Measurements from ENCODE around the gene BIK.
A peak's percentile ranks its signal among the peaks of the same experiment; 100 is the strongest.

Gene BIK, protein sequence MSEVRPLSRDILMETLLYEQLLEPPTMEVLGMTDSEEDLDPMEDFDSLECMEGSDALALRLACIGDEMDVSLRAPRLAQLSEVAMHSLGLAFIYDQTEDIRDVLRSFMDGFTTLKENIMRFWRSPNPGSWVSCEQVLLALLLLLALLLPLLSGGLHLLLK

DNA sequence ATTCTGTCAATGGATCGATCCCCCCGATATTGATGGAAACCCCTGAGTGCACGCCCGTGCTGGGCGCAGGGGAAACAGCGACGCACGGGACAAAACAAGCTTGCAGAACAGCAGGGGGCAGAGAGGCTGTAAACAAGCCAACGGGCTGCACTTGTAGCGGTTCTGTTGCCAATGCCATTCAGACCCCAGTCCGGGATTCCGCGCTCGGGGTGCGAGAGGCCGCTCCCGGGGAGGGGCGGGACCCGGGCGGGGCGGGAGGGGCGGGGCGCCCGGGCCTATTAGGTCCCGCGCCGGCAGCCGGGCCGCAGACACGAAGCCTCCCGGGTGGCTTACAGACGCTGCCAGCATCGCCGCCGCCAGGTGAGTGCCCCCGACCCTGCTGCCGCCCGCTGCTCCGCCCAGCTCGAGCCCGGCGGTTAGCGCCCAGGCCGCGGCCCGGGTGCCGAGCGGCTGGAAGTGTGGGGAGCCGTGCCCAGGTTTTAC is at the start of gene BIK:
Gene BIK (plus strand): TSS at position 307 of the 483 bp plus-strand sequence. CDS start 13,273 bp downstream, outside the sequence.
- Mint-ChIP-seq H3K4me1 (no peaks in the 10 kb centered on the region), H3K36me3 (no peaks in the 10 kb centered on the region), H3K27ac (no peak within 1 kb of the TSS), H3K4me3 (peak within 1 kb of the TSS; percentile 65), H3K9me3 (no peaks in the 10 kb centered on the region)
- peak; percentile 12 to 62 for DNase-seq (ENCODE audit: low spot score in 2 of 2)
- ATAC-seq = peak; percentile 73

DNA sequence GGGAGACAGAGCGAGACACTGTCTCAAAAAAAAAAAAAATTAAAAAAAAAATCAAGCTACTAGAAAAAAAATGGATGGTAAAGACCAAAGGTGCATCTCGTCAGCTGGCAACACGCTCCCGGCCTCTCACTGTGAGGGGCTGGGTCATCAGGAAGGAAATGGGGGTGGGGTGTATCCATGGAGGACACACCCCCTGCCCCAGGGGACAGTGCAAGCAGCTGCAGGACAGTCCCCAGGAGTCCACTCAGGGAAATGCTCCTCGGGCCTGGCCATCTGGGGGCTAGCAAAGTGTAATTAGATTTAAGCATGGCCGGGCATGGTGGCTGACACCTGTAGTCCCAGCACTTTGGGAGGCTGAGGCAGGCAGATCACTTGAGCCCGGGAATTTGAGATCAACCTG is 44.4 kb upstream of the BIK start:
- ATAC-seq = no peak

DNA sequence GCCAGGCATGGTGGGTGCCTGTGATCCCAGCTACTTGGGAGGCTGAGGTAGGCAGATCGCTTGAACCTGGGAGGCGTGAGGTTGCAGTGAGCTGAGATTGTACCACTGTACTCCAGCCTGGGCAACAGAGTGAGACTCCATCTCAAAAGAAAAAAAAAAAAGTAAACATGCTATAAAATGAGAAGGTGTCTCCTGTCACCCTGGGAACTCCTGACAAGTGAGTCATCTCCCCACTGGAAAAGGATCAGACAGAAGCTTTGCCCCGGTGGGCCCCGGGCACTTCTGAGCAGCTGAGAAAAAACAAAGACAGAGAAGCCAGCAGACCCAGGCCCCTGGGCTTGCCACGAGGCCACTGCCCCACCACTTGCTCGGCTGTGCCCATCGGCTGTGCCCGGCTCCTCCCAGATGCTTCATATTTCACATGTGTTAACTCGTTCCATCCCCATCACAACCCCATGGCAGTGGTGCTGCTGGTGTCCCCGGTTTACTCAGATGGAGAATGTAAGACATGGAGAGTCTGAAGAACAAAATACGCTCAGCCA is 43.6 kb upstream of the BIK start:
- no peak for DNase-seq (ENCODE audit: low spot score in 2 of 2)
- peaks cover 33% of the 10 kb centered on the region for H3K36me3 Mint-ChIP-seq
- no peak overlapping the region for H3K4me3 Mint-ChIP-seq
- H3K9me3 Mint-ChIP-seq = no peaks in the 10 kb centered on the region
- ATAC-seq = no peak
- peak overlapping the region; percentile 34 for H3K27ac Mint-ChIP-seq
- H3K4me1 Mint-ChIP-seq = no peaks in the 10 kb centered on the region

More for the DNA sequence above, 44.4 kb upstream of the BIK start:
- H3K36me3 Mint-ChIP-seq = peaks cover 33% of the 10 kb centered on the region
- H3K27ac Mint-ChIP-seq = no peak overlapping the region
- no peak for DNase-seq (ENCODE audit: low spot score in 2 of 2)
- no peak overlapping the region for H3K4me3 Mint-ChIP-seq
- H3K4me1 Mint-ChIP-seq = no peaks in the 10 kb centered on the region
- H3K9me3 Mint-ChIP-seq = no peaks in the 10 kb centered on the region

DNA sequence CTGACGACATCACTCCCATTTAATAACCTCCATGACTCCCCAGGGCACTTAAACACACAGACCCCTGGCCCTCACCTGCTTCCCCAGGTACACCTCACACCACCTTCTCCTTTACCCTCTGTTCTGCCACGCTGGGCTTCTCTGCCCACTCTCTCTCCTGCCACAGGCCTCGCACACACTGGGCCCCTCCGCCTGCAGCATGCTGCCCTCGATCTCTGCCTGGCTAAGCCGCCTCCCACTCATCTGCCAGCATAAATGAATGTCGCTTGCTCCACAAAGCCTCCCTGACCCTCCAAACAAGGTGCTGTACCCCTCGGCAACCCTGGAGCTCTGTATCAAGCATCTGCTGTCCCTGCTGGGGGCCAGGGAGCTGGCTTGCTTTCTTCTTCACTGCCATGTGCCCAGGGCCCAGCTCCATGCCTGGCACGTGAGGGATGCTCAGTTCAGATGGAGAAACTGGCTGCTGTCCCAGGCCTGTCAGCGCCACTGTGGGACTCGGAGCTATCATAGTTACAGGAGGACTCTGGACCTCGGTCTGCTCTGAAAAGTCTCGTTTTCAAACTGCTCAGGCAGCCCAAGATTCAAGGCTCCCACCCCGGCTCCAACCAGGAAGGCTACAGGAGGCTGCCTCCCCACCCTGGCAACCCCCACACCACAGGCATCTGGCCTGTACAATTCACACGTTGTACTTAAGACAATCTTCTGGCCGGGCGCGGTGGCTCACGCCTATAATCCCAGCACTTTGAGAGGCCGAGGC is 33.3 kb upstream of the BIK start:
- Mint-ChIP-seq H3K9me3 (no peaks in the 10 kb centered on the region), H3K4me3 (no peak overlapping the region), H3K36me3 (peaks cover 8% of the 10 kb centered on the region), H3K27ac (peak overlapping the region; percentile 48), H3K4me1 (peaks cover 11% of the 10 kb centered on the region)
- ATAC-seq (no peak), DNase-seq (ENCODE audit: low spot score in 2 of 2) (no peak)

DNA sequence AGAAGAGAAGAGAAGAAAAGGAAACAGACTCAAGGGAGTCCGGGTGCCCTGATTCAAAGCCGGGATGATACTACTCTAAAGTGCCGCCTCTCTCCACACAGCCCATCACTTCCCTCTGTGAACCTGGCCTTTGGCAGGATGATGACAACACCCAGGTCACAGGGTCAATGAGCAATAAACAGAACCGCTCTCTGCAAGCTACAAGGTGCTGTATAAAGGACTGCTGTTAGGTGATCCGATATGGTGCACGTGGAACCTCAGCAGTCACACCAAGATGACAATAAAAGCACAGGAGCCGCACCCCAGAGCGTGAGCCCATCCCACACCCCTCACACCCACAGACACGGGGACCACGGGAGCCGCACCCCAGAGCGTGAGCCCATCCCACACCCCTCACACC is 32.0 kb upstream of the BIK start:
- peaks cover 11% of the 10 kb centered on the region for H3K4me1 Mint-ChIP-seq
- H3K27ac Mint-ChIP-seq = peak overlapping the region; percentile 61
- no peak overlapping the region for H3K4me3 Mint-ChIP-seq
- peaks cover 8% of the 10 kb centered on the region for H3K36me3 Mint-ChIP-seq
- ATAC-seq = no peak
- no peaks in the 10 kb centered on the region for H3K9me3 Mint-ChIP-seq
- DNase-seq (ENCODE audit: low spot score in 2 of 2) = no peak

DNA sequence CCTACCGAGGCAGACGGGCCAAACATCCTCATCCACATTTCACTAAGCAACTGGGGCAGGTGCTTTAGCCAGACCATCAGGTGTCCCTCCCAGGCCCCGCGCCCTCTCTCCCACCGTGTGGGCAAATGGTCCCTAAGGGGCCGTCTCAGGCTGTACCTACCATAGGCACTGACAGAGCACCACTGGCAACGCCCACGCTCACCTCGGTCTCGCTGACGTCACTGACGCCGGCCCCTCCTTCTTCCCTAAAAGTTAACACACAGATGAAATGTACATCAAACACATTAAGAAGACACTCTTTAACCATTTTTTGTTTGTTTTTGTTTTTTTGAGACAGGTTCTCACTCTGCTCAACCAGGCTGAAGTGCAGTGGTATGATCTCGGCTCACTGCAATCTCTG is 30.8 kb upstream of the BIK start:
- Mint-ChIP-seq H3K4me3 (no peak overlapping the region), H3K4me1 (peaks cover 11% of the 10 kb centered on the region), H3K27ac (peak overlapping the region; percentile 27), H3K9me3 (no peaks in the 10 kb centered on the region), H3K36me3 (no peaks in the 10 kb centered on the region)
- no peak for DNase-seq (ENCODE audit: low spot score in 2 of 2)
- no peak for ATAC-seq

DNA sequence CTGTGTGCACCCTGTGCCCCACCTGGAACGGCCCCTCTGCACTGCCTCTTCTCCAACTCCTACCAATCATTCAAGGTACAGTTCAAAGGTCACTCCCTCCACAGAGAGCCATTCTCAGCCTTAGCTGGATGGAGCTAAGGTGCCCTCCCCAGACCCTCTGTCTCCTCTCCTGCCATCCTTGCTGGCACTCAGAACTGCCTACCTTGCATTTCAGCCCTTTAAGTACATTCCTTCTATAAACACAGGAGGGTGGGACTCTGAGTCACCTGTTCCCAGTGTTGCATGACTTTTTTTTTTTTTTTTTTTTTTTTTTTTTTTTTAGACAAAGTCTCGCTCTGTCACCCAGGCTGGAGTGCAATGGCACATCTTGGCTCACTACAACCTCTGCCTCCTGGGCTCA is 29.9 kb upstream of the BIK start:
- Mint-ChIP-seq H3K4me1 (peaks cover 15% of the 10 kb centered on the region), H3K36me3 (no peaks in the 10 kb centered on the region), H3K9me3 (no peaks in the 10 kb centered on the region), H3K27ac (peak overlapping the region; percentile 27), H3K4me3 (no peak overlapping the region)
- DNase-seq (ENCODE audit: low spot score in 2 of 2) (no peak), ATAC-seq (no peak)

DNA sequence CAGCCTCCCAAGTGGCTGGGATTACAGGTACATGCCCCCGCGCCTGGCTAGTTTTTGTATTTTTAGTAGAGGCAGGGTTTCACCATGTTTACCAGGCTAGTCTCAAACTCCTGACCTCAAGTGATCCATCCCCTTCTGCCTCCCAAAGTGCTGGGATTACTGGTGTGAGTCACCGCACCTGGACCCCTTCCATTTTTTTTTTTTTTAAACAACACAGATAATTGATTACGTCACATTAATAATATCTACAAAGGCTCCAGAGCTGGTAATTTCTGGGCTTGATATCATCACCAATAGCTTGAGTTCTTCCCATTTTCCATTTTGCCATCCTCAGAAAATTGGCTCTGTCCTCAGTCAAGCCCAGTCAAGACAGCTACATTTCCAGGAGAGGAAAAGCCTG is 28.6 kb upstream of the BIK start:
- Mint-ChIP-seq H3K4me1 (peaks cover 28% of the 10 kb centered on the region), H3K9me3 (no peaks in the 10 kb centered on the region), H3K27ac (no peak overlapping the region), H3K4me3 (no peak overlapping the region), H3K36me3 (no peaks in the 10 kb centered on the region)
- ATAC-seq = no peak
- no peak for DNase-seq (ENCODE audit: low spot score in 2 of 2)

DNA sequence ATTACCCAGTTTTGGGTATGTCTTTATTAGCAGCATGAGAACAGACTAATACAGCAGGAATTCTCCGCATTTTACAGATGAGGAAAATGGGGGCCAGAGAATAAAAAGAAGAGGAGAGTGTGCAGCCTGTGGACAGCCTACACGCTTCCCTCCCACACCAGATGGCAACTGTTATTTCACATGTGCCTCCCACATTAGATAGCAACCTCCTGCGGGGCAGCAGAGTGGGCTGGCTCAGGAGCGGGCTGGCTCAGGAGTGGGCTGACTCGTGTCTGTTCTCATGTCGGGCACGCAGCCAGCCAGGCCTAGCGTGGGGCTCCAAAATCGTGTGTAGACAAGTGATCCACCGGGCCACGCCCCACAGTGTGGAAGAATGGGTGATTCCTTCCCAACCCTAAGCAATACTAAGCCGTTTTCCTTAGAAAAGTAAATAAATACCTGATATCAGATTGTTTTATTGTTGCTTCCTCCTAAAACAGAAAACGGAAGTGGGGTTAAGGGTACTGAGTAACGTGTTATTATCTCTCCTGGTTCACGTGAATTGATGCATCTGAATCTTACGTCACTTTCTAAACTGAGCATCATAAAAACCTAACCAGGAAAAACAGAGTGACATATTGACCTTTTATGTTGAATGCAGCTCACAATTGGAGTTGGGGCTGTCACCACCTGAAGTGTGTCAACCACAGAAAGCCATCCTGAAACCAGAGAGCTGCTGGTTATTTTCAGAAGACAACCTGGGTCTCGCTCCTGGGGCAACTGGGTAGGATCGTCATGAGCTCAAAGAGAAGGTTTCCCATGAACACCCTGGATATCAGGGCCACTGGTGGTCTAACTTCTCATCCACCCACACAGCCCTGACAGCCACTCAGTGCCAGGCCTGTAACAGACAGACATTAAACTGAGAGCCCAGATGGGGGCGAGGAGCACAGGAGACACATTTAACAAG is 24.6 kb upstream of the BIK start:
- peak overlapping the region; percentile 77 for H3K27ac Mint-ChIP-seq
- ATAC-seq = peak; percentile 45
- no peaks in the 10 kb centered on the region for H3K9me3 Mint-ChIP-seq
- H3K4me1 Mint-ChIP-seq = peaks cover 32% of the 10 kb centered on the region
- H3K36me3 Mint-ChIP-seq = no peaks in the 10 kb centered on the region
- DNase-seq (ENCODE audit: low spot score in 2 of 2) = peak in 1 of 2 donors; percentile 60
- H3K4me3 Mint-ChIP-seq = peak overlapping the region; percentile 49

DNA sequence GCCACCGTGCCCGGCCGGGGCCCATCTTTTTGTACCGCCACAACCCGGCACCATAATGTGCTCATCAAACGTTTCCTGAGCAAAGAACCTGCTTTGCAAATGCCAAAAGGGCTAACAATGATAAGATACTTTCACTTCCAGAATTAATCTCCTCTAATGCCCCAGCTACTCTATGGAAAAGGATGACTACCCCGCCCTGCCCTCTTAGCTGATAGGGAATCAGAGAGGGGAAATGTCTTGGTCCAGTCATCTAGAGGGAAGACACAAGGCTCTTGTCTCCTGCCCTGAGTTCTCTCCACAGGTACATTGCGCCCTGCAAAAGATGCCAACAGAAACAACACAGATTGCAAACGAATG is 21.9 kb upstream of the BIK start:
- H3K4me1 Mint-ChIP-seq = peaks cover 32% of the 10 kb centered on the region
- ATAC-seq (no peak), DNase-seq (ENCODE audit: low spot score in 2 of 2) (no peak)
- peak overlapping the region; percentile 80 for H3K4me3 Mint-ChIP-seq
- peak overlapping the region; percentile 75 for H3K27ac Mint-ChIP-seq
- H3K36me3 Mint-ChIP-seq = no peaks in the 10 kb centered on the region
- no peaks in the 10 kb centered on the region for H3K9me3 Mint-ChIP-seq

DNA sequence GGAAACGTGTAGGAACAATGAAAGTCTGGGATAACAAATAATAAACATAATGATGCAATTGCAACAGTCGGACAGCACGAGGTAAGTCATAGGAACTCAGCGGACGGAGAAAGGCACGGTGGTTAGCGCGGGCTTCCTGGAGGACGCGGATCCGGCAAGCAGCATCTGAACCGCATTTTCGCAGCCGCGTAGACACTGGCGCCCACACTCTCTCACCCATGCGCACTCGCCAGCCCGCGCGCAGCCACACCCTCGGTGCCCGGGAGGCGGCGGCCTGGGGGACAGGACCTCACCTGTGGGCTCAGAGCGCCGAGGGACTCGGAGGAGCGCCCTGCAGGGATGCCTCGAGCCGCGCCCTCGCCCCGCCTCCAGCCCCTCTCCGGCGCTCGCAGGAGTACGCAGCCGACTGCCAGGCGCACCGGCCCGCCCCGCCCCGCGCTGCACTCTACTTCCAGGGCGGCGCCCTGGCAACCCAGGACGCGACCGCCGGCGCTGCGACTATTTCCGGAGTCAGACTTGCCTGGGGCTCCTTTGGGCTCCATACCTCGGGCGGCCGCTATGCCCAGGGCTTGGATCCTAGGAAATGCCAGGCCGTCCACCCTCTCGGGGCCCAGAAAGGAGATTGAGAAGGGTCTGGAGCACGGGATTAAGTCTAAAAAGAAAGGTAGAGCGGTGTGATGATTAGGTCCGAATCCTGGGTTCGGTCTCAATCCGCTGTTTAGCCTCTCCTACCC is 21.4 kb upstream of the BIK start, which contains the start of gene TTLL1:
Gene TTLL1 (minus strand): TSS at position 408 of the 734 bp plus-strand sequence. CDS start 13,805 bp downstream, outside the sequence.
- peak; percentile 95 for ATAC-seq
- Mint-ChIP-seq H3K4me3 (peak within 1 kb of the TSS; percentile 80), H3K36me3 (no peaks in the 10 kb centered on the region), H3K4me1 (peaks cover 32% of the 10 kb centered on the region), H3K27ac (peak within 1 kb of the TSS; percentile 75), H3K9me3 (no peaks in the 10 kb centered on the region)
- peak; percentile 82 to 95 for DNase-seq (ENCODE audit: low spot score in 2 of 2)

DNA sequence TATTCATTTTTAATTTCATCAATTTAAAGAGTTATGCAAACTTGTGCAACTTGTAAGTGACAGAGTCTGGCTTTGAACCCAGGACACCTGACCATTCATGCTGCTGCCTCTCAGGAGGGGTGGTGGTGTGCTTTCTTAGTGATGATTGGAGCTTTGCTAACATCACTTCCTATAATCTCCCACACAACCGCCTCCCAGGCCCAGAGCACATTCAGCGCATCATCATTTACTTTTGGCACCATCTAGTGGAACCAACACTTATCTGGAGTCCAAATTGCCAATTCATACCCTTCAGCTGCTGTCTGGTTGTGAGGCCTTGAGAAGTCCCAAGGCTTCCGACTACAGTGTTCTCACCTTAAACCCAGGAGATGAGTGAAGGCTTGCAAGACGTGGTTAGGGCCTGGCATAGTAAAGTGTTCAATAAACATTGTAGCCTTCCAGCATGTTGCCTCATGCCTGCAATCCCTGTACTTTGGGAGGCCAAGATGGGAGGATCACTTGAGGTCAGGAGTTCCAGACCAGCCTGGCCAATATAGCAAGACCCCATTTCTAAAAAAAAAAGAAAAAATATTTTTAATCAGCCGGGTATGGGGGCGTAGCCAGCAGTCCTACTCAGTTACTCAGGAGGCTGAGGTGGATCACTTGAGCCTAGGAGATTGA is 20.3 kb upstream of the BIK start:
- Mint-ChIP-seq H3K4me3 (peak overlapping the region; percentile 80), H3K9me3 (no peaks in the 10 kb centered on the region), H3K36me3 (no peaks in the 10 kb centered on the region), H3K4me1 (peaks cover 32% of the 10 kb centered on the region), H3K27ac (no peak overlapping the region)
- ATAC-seq (peak; percentile 2), DNase-seq (ENCODE audit: low spot score in 2 of 2) (peak in 1 of 2 donors; percentile 58)

DNA sequence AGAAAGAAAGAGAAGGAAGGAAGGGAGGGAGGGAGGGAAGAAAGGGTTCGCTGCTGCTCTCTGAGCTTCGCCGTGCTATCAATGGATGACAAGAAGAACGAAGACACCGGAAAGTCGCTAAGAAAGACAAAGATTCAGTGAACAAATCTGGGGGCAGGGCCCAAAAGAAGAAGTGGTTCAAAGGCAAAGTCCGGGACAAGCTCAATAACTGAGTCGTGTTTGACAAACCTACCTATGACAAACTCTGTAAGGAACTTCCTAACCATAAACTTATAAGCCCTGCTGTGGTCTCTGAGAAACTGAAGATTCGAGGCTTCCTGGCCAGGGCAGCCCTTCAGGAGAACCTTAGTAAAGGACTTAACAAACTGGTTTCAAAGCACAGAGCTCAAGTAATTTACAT is 18.5 kb upstream of the BIK start:
- Mint-ChIP-seq H3K9me3 (peaks cover 3% of the 10 kb centered on the region), H3K27ac (no peak overlapping the region), H3K4me1 (peaks cover 15% of the 10 kb centered on the region), H3K36me3 (no peaks in the 10 kb centered on the region), H3K4me3 (no peak overlapping the region)
- DNase-seq (ENCODE audit: low spot score in 2 of 2) (no peak), ATAC-seq (no peak)

DNA sequence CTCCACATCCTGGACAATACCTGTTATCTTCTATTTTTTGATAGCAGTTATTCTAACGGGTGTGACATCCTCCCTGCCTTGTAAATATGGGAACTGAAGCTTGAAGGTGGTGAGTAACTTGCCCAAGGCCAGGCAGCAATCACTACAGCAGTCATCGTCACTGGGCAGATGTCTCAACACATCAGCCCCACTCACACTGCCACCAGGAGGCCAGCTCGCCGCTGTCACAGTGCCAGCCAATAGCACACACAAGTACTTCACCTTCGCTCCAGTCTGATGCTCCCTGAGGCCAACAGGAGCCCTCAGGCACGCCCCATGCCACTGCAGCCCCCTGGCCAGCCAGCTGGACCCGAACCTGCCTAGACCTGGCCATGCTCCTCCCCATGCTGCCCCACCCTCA is 16.5 kb upstream of the BIK start:
- no peaks in the 10 kb centered on the region for H3K36me3 Mint-ChIP-seq
- H3K4me1 Mint-ChIP-seq = peaks cover 6% of the 10 kb centered on the region
- no peak for ATAC-seq
- no peak overlapping the region for H3K4me3 Mint-ChIP-seq
- H3K27ac Mint-ChIP-seq = no peak overlapping the region
- peaks cover 3% of the 10 kb centered on the region for H3K9me3 Mint-ChIP-seq
- DNase-seq (ENCODE audit: low spot score in 2 of 2) = no peak

Data from stimulated activated effector memory CD8-positive, alpha-beta T cell treated with anti-CD3 and anti-CD28 coated beads, Interleukin-12 subunit alpha, Interleukin-12 subunit beta, amount 100 ng/mL, for 72 hours (primary cell).